T follicular helper cell (primary cell): ENCODE data around the gene ZNF792.
"Not testable (repeated sequence)": the region's sequence is repeated elsewhere in the genome, so short reads cannot be mapped to it uniquely, and the experiment has no call there.

Experiments used
- DNase-seq: peaks from one replicate; pipeline ENCODE4 v3.0.0-alpha.2; 2020; ENCODE audit warnings: low read depth

ZNF792 gene

DNA sequence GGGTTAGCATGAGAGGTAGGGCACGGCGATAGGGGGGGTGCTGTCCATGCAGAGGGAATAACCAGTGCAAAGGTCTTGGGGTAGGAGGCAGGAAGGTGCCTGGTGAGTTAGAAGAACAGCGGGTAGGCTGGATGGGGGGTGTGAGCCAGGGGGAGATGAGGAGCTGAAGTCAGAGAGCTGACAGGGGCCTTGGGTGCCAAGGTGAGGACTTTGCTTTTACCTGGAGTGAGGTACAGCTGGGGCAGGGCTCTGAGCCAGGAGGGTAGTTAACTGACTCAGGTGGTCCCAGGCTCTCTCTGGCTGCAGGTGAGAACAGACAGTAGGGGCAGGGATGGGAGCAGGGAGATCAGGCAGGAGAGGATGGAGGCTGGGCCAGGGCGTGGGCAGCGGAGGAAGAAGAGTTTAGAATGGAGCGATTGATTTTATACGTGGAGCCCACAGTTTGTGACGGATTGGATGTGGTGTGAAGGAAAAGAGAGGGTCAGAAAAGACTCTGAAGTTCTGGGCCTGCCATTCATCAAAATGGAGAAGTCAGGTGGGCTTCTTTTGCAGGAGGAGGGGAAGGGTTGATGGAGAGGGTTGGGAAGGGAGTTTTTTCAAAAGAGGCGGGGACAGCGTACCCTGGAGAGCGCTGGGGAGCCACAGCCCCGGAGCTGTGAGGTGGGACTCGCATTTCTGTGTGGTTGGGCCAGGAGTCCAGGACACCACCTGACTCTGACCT is 34.9 kb upstream of the ZNF792 start:
- no peak for DNase-seq

DNA sequence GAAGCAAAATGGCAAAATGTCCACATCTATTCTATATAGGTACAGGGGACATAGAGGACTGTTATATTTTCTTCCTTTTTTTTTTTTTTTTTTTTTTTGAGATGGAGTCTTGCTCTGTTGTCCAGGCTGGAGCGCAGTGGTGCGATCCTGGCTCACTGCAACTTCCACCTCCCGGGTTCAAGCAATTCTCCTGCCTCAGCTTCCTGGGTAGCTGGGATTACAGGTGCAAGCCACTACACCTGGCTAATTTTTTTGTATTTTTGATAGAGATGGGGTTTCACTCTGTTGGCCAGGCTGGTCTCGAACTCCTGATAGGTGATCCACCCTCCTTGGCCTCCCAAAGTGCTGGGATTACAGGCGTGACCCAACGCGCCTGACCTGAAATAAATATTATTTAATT is 34.2 kb upstream of the ZNF792 start:
- not testable (repeated sequence) for DNase-seq

DNA sequence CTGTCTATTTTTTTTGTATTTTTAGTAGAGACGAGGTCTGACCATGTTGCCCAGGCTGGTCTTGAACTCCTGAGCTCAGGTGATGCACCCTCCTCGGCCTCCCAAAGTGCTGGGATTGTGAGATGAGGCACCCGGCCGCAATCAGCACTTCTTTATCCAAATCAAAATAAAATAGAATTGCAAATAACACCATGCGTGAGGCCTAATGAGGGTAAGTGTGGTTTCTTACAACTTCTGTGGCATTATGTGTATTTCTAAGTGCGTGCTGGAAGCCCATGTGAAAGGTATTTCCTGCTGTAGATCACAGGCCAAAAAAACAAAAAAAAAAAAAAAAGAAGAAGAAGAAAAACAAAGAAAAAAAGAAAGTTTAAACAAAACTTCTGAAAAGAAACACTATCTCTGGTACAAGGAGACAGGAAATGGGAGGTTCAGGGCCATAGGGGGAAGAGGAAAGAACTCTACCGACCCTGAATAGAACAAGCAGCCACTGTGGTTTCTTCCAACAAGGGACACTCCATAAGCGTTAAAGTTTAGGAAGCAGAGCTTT is 33.1 kb upstream of the ZNF792 start:
- no peak for DNase-seq

DNA sequence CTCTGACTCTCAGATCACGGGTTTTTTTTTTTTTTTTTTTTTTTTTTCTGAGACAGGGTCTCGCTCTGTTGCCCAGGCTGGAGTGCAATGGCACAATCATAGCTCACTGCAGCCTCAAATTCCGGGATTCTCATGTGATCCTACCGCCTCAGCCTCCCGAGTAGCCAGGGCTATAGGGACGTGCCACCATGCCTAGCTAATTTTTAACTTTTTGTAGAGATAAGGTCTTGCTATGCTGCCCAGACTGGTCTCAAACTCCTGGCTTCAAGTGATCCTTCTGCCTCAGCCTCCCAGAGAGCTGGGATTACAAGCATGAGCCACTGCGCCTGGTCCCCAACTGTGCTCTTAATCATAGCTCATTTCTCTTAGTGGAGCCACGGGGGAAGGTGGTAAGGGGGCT is 31.5 kb upstream of the ZNF792 start:
- DNase-seq: no peak

DNA sequence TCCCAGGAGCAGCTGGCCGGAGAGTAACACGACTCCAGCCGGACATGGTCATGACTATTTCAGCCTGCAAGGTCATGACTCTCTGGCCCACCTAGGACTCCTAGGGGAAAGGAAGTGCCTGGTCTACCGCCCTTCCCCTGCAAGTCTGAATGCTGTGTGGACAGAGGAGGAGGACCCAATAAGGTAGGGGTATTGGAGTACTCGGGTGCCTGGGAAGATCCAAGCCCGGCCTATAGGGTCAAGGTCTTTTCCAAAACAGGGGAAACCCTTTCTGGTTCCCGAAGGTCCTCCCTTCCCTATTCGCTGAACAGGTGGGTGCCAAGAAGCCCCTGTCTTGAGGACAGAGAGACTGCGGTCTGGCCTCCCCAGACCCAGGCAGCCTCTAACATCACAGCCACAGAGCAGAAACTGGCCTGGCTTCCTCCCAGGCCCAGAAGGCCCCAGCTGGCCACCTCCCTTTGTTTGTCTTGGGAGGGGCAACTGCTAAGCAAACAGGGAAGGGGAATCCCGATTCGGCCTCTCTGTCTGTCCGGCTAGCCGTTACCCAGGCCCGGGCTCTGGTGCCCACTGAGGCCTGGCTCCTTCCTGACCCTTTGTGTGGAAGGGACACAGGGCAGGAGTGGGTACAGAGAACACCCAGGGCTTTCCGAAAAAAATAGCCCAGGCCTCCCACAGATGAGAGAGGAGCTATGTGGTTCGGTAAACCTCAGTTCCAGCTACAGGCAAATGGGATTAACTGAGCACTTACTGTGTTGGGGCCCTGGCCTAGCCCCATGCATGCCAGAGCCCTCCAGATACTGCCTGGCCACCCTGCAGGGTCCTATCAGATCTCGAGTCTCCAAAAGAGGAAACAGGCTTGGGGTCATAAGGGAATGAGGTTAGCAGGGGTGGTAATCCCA is 30.9 kb upstream of the ZNF792 start:
- no peak for DNase-seq

DNA sequence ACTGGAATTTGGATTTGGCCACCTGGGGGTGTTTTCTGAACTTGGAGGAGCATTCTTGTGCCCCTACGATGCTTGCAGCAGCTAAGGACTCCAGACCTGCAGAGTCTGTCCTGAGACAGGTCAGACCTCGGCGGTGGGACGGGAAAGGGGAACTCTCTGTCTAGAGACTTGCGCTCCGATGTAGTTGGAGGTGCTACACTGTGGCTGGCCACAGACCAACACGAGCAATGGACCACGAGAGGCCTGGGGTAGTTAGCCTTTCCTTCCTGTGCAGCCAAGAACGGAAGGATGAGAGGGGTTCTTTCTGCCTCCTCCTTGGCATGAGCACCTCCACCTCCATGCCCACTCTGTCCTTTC is 30.2 kb upstream of the ZNF792 start:
- DNase-seq: no peak

DNA sequence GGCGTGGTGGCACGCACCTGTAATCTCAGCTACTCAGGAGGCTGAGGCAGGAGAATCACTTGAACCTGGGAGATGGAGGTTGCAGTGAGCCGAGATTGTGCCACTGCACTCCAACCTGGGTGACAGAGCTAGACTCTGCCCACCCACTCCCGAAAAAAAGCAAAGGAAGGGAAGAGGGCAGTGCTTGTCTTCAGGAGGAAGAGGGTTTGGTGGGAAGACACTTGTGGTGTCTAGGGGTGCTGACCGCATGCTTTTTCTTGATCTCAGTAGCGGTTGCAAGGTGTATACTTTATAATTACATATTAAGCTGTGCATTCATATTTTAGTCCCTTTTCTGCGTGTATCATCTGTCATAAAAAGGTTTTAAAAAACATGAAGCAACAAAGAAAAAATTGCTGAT is 28.6 kb upstream of the ZNF792 start:
- DNase-seq: not testable (repeated sequence)

DNA sequence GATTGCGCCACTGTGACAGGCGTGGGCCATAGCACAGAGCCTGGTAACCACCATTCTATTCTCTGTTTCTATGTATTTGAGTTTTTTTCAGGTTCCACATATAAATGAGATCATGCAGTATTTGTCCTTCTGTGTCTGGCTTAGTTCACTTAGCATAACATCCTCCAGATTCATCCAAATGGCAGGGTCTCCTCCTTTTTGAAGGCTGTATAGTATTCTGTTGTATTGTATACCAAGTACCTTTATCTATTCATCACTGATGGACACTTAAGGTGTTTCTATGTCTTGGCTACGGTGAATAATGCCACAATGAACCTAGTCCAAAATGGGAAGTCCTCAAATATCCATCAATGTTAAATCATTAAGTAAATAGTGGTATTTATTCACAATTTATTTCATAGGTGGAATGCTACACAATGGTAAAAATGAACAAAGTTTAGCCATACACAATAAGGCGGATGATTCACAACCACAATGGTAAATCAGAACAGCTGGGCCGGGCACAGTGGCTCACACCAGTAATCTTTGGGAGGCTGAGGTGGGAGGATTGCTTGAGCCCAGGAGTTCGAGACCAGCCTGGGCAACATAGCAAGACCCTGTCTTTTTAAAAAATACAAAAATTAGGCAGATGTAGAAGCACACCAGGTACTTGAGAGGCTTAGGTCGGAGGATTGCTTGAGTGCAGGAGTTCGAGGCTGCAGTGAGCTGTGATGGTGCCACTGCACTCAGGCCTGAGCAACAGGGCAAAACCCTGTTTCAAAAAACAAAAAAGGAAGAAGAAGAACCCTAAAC is 27.7 kb upstream of the ZNF792 start:
- no peak for DNase-seq

DNA sequence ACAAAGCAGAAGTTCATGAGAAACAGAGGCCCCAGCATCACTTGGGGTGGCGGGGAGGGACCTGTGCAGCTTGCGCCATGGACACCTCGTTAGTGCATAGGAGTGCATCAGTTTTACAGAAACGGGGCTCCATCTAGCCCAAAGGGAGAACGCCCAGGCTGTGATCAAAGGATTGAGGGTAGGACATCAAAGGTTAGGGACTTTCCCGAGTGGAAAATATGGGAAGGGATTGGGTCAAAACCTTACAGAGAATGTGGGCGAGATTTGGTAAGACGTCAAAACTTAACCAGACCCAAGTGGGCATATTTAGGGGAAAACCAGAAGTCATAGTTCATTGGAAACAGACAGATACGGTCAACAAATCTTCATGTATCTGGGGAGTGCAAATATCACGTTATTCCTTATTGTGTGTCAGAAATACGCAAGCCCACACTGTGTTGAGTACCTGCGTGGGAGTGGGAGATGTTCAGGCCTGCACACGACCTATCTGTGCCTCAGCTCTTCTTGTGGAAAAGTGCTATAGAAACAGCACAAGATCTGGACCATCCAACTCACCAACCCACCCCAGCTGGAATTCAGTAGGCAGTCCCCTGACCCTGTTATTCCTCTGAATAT is 26.7 kb upstream of the ZNF792 start:
- DNase-seq: no peak

DNA sequence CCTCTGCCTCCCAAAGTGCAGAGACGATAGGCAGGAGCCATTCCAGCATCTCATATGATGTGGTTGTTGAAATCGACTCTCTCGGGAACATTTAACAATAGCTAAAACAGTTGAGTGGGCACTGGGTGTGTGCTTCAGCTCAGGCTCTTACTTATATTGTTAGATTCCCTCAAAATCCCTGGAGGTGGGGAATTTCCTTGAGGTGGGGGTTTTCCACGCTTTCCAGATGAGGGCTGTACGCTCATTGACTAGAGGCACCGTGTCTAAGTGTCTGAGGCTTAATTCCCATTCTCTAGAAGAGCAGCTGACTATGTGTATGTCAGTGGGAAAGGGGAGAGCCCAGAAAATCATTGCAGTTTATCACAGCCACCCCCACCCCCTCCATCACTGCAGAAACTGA is 25.3 kb upstream of the ZNF792 start:
- DNase-seq: no peak

DNA sequence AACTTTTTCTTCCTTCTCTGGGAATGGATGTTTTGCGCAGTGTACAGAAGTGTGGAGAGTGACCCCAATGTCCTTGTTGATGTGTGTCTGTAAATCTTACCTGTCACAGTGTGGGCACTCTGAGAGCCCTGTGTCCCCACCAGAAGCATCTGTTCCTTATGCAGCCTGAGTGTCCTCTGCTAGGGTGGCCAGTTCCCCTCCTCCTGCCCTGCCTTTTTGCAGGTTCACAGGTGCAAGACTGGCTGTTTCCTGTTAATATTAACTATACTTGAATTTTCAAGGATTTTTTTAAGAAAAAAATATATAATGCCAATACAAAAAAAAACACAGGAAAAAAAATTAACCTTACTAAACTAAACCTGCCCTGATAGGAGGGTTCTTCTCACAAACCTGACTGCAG is 24.1 kb upstream of the ZNF792 start:
- DNase-seq: no peak

DNA sequence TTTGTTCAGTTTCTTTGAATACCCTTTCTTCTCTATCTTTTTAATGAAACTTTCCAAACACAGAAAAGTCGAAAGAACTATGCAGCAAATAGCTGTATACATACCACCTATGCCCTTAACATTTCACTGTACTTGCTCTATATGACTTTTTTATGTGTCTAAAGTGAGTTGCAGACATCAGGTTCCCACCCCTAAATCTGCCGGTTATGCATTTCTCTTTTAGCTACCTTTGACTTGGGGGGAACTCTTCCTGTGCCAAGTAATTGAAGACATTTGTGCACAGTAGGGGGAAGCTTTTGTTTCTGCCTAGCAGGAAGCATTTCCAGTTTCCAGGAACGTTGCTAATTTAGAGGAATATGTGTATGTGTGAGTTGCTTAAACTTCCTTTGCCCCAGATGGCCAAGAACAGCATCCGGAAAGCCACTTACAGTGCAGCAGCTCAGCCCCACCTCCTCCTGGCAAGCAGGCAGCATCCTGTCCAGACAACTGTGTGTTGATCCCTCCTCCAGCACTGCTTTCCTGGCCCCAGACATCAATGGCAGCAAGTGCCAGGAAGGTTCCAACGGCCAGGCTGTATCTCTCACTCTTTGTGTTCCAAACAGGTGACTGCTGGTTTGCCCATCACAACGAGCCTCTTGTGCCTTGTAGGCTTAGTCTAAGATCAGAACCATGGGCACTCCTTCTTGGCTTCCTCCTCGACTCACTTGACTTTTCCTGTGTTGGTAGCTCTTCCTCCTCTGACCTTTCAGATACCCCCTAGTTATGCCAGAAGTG is 21.4 kb upstream of the ZNF792 start:
- DNase-seq: no peak

DNA sequence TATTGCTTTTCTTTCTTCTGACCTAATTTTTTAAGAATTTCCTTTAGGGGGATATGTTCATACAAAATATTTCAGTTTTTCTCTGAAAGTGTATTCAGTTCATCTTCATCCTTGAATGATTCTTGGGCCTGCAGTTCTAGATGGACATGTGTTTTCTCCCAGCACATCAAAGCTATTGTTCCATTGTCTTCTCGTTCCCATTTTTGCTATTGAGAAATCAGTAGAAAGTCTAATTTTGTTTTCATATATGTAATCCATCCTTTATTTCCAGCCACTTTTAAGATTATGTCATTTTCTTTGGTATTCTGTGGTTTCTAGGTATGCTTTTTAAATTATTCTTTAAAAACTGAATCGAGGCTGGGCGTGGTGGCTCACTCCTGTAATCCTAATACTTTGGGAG is 20.3 kb upstream of the ZNF792 start:
- DNase-seq: no peak

DNA sequence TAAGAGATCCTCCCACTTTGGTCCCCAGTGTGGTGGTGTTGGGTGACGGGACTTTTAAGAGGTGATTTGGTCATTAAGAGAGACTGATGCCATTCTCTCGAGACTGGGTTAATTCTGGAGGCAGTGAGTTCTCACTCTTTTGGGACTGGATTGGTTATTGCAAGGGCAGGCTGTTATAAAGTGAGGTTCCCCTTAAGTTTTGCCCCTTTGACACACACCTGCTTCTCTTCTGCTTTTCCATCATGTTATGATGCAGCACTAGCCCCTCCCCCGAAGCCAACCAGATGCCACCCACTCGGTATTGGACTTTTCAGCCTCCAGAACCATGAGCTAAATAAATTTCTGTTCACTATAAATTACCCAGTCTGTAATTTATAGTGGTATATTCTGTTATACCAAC is 19.8 kb upstream of the ZNF792 start:
- no peak for DNase-seq

DNA sequence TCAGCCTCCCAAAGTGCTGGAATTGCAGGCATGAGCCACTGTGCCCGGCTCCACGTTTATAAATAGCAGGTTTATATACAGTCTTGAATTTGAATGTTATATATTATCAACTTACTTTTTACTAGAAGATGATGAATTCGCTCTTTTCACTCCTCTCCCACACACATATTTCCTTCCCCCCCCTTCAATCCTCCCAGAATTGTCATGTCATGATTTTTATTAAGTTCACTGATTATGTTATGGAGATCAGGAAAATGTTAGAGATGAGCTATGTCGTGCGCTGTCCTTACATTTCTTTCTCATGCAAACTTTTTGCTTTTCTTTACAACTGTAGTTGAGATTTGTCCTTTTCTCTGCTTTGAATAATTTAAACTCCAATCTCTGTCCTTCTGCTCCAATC is 18.2 kb upstream of the ZNF792 start:
- no peak for DNase-seq

DNA sequence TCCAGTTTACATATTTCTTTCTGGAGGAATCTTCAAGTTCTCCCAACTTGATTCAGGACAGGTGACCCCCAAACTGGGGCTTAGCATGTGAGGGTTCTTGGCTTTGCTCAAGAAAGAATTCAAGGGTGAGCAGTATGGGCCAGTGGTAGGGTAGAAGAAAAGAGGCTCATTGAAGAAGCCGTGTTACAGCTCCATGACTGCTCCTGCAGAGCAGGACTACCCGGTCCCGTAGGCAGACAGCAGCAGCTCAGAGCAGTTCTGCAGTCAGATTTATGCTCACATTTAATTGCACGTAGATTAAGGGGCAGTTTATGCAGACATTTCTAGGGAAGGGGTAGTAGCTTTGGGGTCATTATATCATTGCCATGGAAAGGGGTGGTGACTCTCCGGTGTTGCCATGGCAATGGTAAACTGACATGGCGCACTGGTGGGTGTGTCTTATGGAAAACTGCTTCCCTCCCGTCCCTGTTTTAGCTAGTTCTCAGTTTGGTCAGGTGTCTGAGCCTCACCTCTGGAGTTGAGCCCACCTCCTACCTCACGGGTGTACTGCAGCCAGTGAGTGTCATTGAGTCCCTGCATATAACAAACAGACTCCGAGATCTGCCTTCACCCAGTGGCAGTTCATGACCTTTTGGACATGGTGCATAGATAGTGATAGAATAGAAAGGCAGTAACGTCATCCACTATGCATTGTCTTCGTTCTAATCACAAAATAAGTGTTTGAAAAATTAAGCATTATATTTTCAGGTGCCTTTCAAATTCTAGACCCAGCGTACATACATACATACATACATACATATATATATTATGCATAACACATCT is 16.0 kb upstream of the ZNF792 start:
- DNase-seq: no peak

DNA sequence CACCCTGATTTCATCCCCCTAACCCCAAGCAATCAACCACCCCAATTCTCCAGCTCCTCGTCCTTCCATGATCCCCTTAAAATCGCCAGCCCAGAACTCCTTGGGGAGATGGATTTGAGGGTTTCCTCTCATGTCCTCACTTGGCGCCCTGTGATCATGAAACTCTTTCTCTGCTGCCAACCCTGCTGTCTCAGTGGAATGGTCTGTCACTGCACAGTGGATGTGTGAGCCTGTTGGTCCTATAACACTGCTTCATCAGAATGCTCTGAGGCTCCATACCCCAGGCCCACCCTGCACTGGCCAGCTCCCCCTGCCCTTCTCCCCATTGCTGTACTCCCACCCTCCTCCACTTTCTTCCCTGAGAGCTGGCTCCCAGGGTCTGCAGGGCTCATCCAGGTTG is 12.6 kb upstream of the ZNF792 start:
- no peak for DNase-seq

DNA sequence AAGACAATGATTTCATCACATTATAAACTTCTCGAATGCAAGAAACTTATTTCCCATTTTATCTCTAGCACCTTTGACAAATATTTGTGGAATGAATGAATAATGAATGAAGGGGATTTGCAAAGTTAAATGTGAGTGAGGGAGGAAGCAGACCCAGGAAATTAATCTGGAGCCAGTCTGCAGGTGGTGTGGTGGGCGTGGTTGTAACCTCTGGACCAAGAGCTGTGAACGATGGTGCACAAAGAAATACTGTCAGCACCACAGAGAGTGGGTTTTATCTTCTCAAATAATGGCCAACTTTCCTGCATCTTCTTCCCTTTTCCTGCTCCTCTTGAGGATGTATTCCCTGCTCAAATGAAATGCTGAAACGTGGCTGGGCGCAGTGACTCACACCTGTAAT is 11.0 kb upstream of the ZNF792 start:
- no peak for DNase-seq

DNA sequence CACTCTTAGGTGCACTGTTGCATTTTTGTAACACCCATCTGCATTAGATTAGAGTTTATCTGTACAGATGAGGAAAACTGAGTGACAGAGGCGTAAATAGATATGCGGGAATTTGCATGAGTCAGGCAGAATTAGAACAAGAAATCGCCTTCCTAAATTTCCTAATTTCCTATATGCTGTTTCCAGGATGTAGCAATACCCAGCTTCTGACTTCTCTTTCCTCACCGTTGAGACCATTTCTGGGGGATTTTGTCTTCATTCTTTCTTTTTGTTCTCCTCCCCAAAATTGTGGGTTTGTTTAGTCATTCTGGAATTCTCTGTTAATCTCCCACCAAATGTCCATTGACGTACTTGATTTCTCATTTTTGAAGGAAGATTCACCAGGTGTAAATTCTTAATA is 10.6 kb upstream of the ZNF792 start:
- DNase-seq: no peak

DNA sequence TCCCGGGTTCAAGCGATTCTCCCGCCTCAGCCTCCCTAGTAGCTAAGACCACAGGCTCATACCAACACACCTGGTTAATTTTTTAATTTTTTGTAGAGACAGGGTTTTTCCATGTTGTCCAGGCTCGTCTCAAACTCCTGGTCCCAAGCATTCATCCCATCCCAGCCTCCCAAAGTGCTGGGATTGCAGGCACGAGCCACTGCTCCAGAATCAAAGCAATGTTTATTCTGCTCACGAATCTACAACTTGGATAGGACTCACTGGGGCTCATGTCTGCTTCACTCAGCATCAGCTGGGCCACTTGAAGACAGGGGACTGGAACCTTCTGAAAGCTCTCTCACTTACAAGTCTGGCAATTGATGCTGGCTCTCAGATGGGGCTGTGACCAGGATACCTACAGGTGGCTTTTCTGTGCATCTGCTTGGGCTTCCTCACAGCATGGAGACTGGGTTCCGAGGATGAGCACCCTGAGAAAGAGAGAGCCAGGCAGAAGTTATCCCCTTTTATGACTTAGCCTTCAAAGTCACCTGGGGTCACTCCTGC is 8.2 kb upstream of the ZNF792 start:
- no peak for DNase-seq
